Progenitor cell of endocrine pancreas (in vitro differentiated cells): ENCODE results near the gene UCN3. TPM values are rescaled to one million over a fixed set of nuclear protein-coding genes. Genes with fewer than 3 reads are reported as not detected.

Source experiments
- DNase-seq: peaks from one replicate; pipeline ENCODE4 v3.0.0; 2021; ENCODE audit warnings: low spot score; ENCODE audit not compliant: unreplicated experiment
- H3K27ac Mint-ChIP-seq: 2 replicates; pipeline ENCODE4 v1.8.0; 2021; ENCODE audit warnings: mild to moderate bottlenecking, moderate library complexity, mixed read lengths
- H3K27me3 Mint-ChIP-seq: 2 replicates; pipeline ENCODE4 v1.8.0; 2021; ENCODE audit warnings: mixed read lengths
- H3K36me3 Mint-ChIP-seq: 2 replicates; pipeline ENCODE4 v1.8.0; 2022; ENCODE audit warnings: mixed read lengths; ENCODE audit not compliant: insufficient read depth
- H3K4me1 Mint-ChIP-seq: 2 replicates; pipeline ENCODE4 v1.8.0; 2021; ENCODE audit warnings: low read depth, mixed read lengths
- H3K4me3 Mint-ChIP-seq: 2 replicates; pipeline ENCODE4 v1.8.0; 2021; ENCODE audit warnings: low read depth, mild to moderate bottlenecking, moderate library complexity, mixed read lengths
- H3K9me3 Mint-ChIP-seq: 2 replicates; pipeline ENCODE4 v1.8.0; 2021; ENCODE audit warnings: low read depth, mixed read lengths
- total RNA-seq: library from RNA; stranded (reverse); gene quantifications from 2 replicates; pipeline ENCODE4 v1.2.1, GENCODE V29; 2021
- TF ChIP-seq, protein P1 (sequence below): fragments of 200-600 bp; sonication (generic); IDR thresholded peaks from one replicate; pipeline ENCODE4 v1.5.0; 2021; ENCODE audit warnings: antibody characterized with exemption, mild to moderate bottlenecking; ENCODE audit not compliant: unreplicated experiment

UCN3 gene
- total RNA-seq, 1 donor from 2014 or later: 1.3 TPM

DNA sequence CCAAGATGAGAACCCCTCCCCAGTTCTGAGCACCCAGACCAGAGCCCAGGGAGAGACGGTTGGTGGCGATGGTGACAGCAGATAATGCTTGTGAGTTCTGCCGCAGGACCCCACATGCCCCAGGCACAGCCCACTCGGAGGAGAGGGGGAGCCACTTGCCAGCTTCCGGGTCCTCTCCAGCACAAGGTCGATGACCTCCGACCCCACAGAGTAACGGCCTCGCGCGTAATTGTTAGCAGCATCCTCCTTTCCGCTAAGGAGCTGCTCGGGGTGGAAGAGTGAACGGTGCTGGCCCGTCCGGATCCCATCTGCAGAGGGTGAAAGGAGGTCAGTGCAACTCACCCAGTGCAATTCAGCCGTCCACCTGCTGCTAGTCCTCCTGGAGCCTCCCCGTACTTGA lies 30.4 kb downstream of the UCN3 start:
- H3K4me1 Mint-ChIP-seq: no peaks in the 10 kb centered on the region
- no peak overlapping the region for H3K4me3 Mint-ChIP-seq
- H3K36me3 Mint-ChIP-seq: no peaks in the 10 kb centered on the region
- no peak overlapping the region for H3K27ac Mint-ChIP-seq
- peaks cover 2% of the 10 kb centered on the region for H3K27me3 Mint-ChIP-seq
- no peak for DNase-seq
- TF ChIP-seq, protein P1, sequence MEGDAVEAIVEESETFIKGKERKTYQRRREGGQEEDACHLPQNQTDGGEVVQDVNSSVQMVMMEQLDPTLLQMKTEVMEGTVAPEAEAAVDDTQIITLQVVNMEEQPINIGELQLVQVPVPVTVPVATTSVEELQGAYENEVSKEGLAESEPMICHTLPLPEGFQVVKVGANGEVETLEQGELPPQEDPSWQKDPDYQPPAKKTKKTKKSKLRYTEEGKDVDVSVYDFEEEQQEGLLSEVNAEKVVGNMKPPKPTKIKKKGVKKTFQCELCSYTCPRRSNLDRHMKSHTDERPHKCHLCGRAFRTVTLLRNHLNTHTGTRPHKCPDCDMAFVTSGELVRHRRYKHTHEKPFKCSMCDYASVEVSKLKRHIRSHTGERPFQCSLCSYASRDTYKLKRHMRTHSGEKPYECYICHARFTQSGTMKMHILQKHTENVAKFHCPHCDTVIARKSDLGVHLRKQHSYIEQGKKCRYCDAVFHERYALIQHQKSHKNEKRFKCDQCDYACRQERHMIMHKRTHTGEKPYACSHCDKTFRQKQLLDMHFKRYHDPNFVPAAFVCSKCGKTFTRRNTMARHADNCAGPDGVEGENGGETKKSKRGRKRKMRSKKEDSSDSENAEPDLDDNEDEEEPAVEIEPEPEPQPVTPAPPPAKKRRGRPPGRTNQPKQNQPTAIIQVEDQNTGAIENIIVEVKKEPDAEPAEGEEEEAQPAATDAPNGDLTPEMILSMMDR: no peak
- peaks cover 25% of the 10 kb centered on the region for H3K9me3 Mint-ChIP-seq

DNA sequence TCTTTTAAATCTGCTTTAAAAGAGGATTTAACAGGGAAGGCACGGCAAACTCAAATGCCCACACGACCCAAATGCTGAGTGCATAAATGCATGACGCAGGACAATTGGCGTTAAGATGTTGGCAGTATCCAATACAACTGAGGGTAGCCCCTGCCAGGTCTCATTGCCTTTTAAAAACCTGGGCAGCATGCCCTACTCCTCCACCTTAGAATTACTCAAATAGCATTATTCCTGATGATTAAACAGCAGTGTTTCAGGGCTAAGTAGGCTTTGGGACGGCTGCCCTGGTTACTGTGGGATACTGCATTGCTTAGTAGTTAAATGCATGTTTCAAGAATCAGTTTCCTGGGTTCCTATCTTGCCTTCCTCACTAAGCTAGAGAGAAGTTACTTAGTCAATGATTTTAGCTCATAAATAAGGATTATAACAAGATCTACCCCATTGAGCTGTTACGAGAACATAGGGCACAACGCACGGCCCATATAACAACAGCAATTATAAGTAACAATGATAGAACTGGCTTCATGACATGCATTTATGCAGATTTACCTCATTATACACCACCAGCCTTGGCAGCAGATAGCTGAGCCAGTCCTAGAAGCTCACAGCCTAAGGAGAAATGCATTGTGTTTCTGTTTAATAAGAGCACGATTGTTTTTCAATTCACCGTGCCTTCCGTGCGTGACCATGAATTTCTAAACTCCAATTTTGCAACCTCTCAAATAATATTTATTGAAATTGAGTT lies 32.0 kb downstream of the UCN3 start:
- Mint-ChIP-seq H3K36me3 (no peaks in the 10 kb centered on the region), H3K4me1 (no peaks in the 10 kb centered on the region), H3K4me3 (no peak overlapping the region), H3K27me3 (peaks cover 2% of the 10 kb centered on the region), H3K27ac (no peak overlapping the region), H3K9me3 (peaks cover 11% of the 10 kb centered on the region)
- TF ChIP-seq, protein P1: no peak
- DNase-seq: no peak

DNA sequence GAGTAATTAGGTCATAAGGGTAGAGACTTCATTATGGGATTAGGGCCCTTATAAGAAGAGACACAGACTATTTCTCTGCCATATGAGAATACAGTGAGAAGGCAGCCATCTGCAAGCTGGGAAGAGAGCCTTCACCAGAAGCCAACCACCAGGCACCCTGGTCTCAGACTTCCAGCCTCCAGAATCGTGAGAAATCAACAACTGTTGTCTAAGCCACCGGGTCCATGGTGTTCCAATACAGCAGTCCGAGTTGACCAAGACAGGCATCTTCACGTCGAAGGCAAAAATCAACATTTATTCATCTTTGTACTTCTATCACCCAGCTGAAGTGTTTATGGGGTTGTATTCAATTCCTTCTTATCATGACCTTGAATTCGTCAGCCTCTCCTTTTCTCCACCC lies 34.6 kb downstream of the UCN3 start:
- H3K4me1 Mint-ChIP-seq: no peaks in the 10 kb centered on the region
- TF ChIP-seq, protein P1: no peak
- H3K9me3 Mint-ChIP-seq: peaks cover 3% of the 10 kb centered on the region
- H3K4me3 Mint-ChIP-seq: no peak overlapping the region
- no peaks in the 10 kb centered on the region for H3K36me3 Mint-ChIP-seq
- H3K27me3 Mint-ChIP-seq: peaks cover 2% of the 10 kb centered on the region
- no peak overlapping the region for H3K27ac Mint-ChIP-seq
- DNase-seq: no peak

DNA sequence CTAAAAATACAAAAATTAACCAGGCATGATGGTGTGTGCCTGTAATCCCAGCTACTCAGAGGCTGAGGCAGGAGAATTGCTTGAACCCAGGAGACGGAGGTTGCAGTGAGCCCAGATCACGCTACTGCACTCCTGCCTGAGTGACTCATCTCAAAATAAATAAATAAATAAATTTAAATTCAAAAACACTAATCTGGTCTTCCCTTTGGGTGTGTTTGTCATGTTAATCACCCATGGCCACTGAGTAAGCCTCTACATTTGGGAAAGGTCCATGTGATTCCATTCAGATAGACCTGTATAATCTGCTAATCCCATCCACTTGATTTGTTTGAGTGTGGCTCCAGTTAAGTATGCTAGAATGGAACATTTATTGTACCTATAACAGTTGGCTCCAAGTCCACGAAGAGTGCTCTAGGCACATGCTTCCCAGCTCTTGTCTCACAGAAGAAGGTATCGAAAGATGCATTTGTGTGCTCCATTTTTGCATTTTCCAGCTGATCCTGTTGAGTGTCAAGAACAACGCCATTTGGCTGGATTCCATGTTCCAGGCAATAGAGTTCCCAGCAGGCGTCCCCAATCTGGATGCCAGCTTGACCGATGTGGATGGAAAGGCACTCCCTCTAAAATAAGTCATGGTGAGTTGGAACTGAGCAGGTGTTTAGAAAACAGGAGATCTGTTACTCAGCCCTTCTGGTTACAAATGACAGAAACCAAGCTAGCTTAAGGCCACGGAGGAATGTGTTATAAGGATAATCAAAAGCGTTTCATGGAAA lies 35.9 kb downstream of the UCN3 start:
- Mint-ChIP-seq H3K9me3 (peaks cover 3% of the 10 kb centered on the region), H3K4me3 (no peak overlapping the region), H3K27me3 (peaks cover 2% of the 10 kb centered on the region), H3K4me1 (no peaks in the 10 kb centered on the region), H3K36me3 (no peaks in the 10 kb centered on the region), H3K27ac (no peak overlapping the region)
- DNase-seq: no peak
- TF ChIP-seq, protein P1: no peak

DNA sequence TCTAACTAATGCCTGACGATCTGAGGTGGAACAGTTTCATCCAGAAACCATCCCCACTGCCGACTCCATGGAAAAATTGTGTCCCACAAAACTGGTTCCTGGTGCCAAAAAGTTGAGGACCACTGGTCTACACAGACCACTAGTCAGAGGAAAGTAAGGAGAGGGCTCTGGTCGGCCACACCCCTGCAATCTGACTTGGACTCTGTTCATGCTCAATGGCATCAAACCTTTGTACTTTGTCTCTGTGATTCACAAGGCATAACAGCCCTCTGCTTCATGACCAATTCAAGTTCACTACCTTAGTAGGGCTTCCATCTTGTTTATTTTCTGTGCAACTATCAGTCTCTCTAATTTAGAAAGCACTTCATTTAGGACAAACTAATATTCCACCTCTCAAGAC lies 38.0 kb downstream of the UCN3 start:
- no peak overlapping the region for H3K4me3 Mint-ChIP-seq
- H3K9me3 Mint-ChIP-seq: peaks cover 6% of the 10 kb centered on the region
- H3K36me3 Mint-ChIP-seq: no peaks in the 10 kb centered on the region
- TF ChIP-seq, protein P1: no peak
- no peak overlapping the region for H3K27ac Mint-ChIP-seq
- no peak for DNase-seq
- H3K27me3 Mint-ChIP-seq: no peaks in the 10 kb centered on the region
- H3K4me1 Mint-ChIP-seq: no peaks in the 10 kb centered on the region
